DMS 273 treated with DMSO at 0.1 percent for 48 hours (cell line): ENCODE measurements around the gene SPSB2.
"Not testable (repeated sequence)": the region's sequence is repeated elsewhere in the genome, so short reads cannot be mapped to it uniquely, and the experiment has no call there.

Source experiments
- DNase-seq: peaks from one replicate; lab custom pipeline; 2025; lab: John Stamatoyannopoulos, UW

SPSB2 gene

DNA sequence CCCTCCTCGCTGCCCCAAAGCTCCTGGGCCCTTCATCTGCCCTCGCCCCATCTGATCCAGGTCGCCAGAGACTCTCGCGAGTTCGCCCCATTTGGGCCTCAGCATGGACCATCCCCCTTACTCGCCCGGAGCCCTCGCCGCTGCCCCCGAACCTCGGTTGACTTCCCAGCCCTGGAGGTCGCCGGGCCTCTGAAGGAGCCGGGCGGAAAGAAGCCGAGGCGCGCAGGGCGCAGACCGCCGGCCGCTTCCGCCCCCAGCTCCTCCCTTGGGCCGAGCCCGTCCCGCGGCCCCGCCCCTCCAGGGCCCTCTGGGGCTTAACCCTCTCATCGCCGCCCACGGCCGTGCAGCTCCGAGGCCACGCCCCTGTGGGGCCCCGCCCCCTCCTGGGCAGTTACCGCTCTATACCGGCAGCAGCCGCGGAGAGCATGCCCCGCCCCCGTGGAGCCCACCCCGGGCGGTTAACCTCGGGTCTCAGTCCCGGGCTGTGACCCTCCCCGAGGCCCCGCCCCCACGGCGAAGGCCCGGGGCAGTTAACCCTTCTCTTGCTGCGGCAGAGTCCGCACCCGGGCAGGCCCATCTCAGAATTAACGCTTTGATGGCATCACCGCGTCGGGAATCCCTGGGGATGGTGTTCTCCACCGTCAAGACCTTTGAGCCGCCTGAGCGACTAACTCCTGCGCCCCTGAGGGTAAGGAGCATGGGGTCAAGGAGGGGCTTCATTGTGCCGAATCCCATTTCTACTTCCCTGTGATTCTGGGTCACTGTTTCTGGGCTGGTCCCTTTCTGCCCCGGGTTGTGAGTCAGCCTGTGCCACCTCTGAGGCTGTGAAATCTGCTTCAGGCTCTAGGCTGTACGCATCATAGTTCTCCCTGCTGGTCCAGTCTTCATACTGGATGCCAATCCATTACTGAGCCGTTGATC, at the start of gene SPSB2:
Gene SPSB2 (minus strand): TSS at position 210 of the 921 bp plus-strand sequence. CDS start 402 bp downstream, outside the sequence.
- peak; percentile 55 for DNase-seq

- DNase-seq = no peak
Observed at GRCh38 chr12:6921996-6922946, 49.2 kb upstream of the SPSB2 start.

DNA sequence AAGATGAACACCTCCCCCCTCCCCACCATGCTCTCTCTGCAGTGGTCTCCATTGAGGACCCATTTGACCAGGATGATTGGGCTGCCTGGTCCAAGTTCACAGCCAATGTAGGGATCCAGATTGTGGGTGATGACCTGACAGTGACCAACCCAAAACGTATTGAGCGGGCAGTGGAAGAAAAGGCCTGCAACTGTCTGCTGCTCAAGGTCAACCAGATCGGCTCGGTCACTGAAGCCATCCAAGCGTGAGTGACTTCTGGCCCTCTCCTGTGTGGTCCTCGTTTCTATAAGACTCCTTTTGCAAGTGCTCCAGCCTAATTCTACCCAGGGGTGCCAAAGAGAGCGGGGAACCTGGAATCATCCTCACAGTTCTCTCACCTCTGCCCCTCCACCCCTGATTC, 48.4 kb upstream of the SPSB2 start:
- no peak for DNase-seq

DNA sequence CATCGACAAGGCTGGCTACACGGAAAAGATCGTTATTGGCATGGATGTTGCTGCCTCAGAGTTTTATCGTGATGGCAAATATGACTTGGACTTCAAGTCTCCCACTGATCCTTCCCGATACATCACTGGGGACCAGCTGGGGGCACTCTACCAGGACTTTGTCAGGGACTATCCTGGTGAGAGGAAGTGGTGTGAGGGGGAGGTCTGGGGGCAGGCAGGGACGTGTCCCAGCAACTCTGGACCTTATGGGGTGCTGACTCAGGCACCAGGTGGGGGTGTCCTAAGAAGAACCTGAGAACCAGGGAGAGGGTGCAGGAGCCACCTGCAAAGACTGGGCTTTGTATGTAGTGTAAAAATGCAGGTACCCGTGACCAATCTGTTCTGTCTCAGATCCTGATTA, 46.5 kb upstream of the SPSB2 start:
- no peak for DNase-seq

GRCh38 chr12:6917491-6918231, 44.6 kb upstream of the SPSB2 start:
- DNase-seq = no peak

DNA sequence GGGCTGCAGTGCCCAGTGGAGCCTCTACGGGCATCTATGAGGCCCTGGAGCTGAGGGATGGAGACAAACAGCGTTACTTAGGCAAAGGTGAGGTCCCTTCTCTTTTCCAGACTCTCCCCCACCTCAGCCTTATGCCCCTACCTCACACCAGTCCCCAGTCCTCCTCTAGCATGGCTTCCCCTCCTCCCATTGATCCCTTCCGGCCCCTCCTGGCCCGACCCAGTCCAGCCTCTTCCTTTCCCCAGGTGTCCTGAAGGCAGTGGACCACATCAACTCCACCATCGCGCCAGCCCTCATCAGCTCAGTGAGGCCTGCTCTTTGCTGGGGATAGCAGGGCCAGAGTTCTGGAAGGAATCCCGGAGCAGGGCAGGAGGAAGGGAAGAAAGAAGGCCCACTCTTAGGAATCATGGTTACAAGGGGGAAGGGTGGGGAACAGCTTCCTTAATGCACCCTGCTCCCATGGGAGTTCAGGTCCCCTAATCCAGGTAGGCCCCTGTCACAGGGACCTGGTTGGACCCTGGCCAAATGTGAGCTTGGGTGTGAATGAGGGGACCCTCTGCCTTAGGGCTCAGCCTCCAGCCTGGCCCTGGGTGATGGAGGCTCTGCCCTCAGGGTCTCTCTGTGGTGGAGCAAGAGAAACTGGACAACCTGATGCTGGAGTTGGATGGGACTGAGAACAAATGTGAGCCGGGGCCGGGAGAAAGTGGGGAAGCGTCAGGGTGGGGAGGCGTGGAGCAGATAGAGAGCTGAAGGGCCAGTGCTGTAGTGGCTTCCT, 43.5 kb upstream of the SPSB2 start:
- no peak for DNase-seq

DNA sequence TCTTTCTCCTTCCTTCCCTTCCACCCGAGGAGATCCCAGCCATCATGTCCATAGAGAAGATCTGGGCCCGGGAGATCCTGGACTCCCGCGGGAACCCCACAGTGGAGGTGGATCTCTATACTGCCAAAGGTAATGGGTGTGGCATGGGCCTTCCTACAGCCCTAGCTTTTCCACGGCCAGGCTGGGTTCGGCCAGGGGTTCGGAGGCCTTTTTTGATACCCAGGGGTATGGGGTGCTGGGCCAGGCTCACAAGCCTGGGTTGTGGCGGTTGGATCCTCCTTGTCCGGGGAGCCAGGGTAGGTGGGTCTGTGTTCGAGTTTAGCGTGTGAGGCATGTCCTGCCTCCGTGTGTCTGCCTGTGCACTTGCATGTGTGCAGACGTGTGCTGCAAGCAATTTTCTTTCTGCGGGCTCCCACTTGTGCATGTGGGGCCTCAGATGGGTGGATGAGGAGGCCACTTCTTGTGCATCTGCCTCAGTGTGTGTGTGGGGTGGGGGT, 42.7 kb upstream of the SPSB2 start:
- DNase-seq = no peak

GRCh38 chr12:6914947-6915788, 42.1 kb upstream of the SPSB2 start:
- DNase-seq = no peak

GRCh38 chr12:6914246-6914946, 41.3 kb upstream of the SPSB2 start, which contains the start of gene ENO2:
ENO2 (plus strand) TSS chr12:6914580; CDS start chr12:6915833, 1,253 bp downstream.
- DNase-seq = peak; percentile 7

DNA sequence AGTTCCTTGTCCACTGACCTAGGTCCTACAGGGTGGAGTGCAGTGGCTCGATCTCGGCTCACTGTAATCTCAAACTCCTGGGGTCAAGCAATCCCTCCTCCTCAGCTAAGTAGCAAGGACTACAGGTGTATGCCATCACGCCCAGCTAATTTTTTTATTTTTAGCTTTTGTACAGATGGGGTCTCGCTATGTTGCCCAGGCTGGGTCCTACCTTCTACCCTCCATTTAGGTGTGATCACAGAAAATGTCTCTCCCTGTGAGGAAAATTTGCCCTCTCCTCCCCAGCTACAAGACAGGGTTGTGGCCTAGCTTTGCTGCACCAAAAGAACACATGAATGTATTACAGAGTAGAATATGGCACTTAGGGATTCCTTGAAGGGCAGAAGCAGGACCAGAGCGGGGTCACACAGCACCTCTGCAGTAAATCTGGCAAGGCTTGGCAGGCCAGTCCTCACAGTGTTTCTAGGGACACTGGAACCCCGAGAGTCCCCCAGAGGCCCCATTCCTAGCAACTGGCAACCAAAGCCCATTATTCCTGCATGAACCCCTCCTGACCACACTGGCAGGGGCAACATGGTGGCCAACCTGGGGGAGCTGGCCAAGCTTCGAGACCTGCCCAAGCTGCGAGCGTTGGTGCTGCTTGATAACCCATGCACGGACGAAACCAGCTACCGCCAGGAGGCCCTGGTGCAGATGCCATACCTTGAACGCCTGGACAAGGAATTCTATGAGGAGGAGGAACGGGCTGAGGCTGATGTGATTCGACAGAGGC, 39.2 kb upstream of the SPSB2 start:
- no peak for DNase-seq

- no peak for DNase-seq
Observed at GRCh38 chr12:6909421-6910145, 36.5 kb upstream of the SPSB2 start.

- DNase-seq = not testable (repeated sequence)
Observed at GRCh38 chr12:6908141-6908540, 35.0 kb upstream of the SPSB2 start.

- no peak for DNase-seq
Observed at GRCh38 chr12:6905414-6906040, 32.4 kb upstream of the SPSB2 start.

DNA sequence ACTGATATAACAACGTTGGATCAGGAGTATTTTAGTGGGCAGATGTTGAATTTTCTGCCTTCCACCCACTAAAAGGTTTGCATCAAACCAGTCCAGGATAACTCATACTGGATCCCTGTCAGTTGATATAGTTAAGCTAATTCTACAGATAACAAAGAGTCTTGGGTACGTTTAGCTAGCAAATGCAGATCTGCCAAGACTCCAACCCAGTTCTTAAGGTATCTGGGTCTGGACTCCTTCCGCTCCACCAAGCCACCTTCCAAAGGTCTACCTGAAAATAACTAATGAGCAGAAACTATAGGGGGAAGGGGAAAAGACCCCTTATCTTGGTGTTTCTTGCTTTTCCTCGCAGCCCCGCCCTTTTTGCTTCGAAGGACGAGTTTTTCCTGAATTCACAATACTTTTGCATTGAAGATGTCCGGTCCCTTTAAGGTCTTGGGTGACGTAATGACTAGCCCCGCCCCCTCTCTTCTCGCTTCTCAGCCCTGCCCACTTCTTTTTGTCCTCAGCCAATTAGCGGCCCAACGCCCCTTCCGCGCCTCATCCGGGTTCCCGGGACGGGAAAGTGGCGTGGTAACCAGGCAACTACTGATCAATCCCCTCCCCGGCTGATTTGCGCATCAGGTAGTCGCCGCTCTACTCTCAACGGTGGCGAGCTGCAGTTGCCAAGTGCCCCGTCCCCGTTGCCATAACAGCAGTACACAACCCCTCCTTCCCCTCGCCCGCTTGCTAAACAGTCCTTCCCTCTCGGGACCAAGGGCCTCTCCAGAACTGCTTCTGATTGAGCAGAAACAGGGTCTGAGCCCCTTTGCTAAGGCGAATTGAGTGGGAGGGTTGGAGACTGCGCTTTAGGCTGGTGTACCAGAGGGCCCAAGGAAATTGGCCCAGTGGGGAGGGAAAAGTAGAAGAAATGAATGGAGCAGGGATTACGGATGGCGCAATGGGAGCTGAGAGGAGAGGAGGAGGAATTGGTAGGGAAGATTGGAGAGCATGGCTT, 31.5 kb upstream of the SPSB2 start, which contains the start of gene LRRC23:
Gene LRRC23 (plus strand): TSS at position 543 of the 997 bp plus-strand sequence. CDS start 812 bp downstream, outside the sequence.
- DNase-seq = peak; percentile 76

DNA sequence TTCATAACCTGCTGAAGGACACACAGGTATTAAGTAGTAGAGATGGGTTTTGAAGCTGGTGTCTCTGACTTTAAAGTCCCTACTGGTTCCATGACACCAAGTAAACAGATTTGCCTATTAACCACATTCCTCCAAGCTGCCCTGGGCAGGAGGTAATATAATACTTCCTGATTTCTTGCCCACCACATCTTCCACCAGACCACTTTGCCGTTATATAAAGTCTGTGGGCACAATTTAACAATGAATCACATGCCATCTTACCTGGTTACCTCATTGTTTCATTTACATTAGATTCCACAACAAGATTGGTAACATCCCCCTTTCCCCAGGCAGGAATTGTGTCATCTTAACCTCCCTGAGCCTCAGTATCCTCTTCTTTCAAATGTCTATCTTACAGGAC, 30.6 kb upstream of the SPSB2 start:
- DNase-seq = no peak

DNA sequence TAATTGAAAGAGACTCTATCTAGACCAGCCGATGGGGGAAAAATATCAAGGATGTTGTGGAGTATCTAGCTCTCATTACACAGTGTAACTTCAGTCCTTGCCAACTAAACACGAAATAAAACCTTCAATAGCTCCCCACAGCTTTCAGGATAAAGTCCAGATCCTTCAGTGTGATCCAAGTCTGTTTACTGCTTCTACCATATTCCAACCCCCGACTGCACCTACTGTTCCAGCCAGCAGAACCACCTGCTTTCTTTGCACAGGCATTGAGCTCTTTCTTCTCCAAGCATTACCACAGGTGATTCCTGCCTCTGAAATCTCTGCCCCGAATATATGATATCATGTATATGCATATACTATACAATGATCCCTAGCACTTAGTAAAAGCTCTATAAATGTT, 29.3 kb upstream of the SPSB2 start:
- no peak for DNase-seq
